Prostate gland (tissue), 2 donors: Measurements from ENCODE around the gene ADRA2A.

Experiments
- POLR2A ChIP-seq: fragments of 450-650 bp; IDR thresholded peaks from one replicate; pipeline ENCODE4 v1.6.1; 2016; ENCODE audit warnings: antibody characterized with exemption, mild to moderate bottlenecking
- POLR2AphosphoS5 ChIP-seq: sonication (generic); formaldehyde crosslinking; IDR thresholded peaks from one replicate; pipeline ENCODE4 v1.6.1; 2017; ENCODE audit warnings: antibody characterized with exemption
- TF ChIP-seq, protein P1 (sequence below), 4 experiments: fragments of 200-600 bp in 2 of 4; fragments of 450-650 bp in 2 of 4; sonication (generic) in 2 of 4; IDR thresholded peaks; 1 replicate in 3 of 4; 2 replicates in 1 of 4; pipeline ENCODE4 v1.5.1; 2016 to 2019; ENCODE audit warnings: antibody characterized with exemption in 4 of 4, mild to moderate bottlenecking in 2 of 4, moderate library complexity in 2 of 4

GRCh38 chr10:111057006-111057405 is 19.8 kb upstream of the ADRA2A start:
- TF ChIP-seq, protein P1, sequence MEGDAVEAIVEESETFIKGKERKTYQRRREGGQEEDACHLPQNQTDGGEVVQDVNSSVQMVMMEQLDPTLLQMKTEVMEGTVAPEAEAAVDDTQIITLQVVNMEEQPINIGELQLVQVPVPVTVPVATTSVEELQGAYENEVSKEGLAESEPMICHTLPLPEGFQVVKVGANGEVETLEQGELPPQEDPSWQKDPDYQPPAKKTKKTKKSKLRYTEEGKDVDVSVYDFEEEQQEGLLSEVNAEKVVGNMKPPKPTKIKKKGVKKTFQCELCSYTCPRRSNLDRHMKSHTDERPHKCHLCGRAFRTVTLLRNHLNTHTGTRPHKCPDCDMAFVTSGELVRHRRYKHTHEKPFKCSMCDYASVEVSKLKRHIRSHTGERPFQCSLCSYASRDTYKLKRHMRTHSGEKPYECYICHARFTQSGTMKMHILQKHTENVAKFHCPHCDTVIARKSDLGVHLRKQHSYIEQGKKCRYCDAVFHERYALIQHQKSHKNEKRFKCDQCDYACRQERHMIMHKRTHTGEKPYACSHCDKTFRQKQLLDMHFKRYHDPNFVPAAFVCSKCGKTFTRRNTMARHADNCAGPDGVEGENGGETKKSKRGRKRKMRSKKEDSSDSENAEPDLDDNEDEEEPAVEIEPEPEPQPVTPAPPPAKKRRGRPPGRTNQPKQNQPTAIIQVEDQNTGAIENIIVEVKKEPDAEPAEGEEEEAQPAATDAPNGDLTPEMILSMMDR (IDR thresholded peaks at IDR 0.05), result no peak
- TF ChIP-seq POLR2A (no peak), POLR2AphosphoS5 (no peak)
